ENCODE measurements around the gene ITSN2. TPM values are rescaled to one million over a fixed set of nuclear protein-coding genes. Genes with fewer than 3 reads are reported as not detected.
"Not testable (repeated sequence)": the region's sequence is repeated elsewhere in the genome, so short reads cannot be mapped to it uniquely, and the experiment has no call there.

Gene ITSN2
- total and polyA plus RNA-seq, 2 donors (not counting 1 experiment from before 2014, with no cell fraction given): 23.1 to 43.4 TPM

DNA sequence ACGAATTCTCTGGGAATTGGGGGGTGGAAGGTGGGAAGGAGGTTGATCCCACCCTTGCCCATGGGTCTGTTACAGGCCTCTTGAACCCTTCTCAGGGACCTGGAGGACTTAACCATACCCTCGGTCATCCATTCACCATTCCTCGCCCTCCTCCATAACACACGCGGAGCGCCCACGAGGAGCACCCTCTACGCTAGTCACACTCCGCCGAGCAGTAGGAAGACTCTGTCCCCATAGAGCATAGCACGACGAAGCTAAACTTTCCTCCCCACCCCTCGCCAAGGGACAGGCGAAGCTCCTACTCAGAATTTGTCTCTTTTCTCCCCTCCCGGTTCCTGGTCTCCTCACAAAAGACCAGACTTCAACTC is 611 bp upstream of the ITSN2 start:
- no peak overlapping the region for H3K9ac ChIP-seq (ENCODE audit: insufficient read depth, low read length)
- H3K27me3 ChIP-seq (ENCODE audit: control insufficient read depth, insufficient read depth, low read length): no peaks in the 10 kb centered on the region
- H3K4me3 ChIP-seq (replicated peaks in 1 of 4; ENCODE audit: control extremely low read depth in 1 of 4, insufficient read depth in 1 of 4, low read depth in 3 of 4, low read length in 4 of 4): peak overlapping the region; percentile 59 to 90 (median 86)
- H4K20me1 ChIP-seq (ENCODE audit: control insufficient read depth, extremely low read depth, insufficient read depth, low read length): no peaks in the 10 kb centered on the region
- H3K4me1 ChIP-seq (ENCODE audit: control insufficient read depth, extremely low read depth, insufficient read depth, low read length): peaks cover 2% of the 10 kb centered on the region
- TF ChIP-seq EZH2 (IDR thresholded peaks at IDR 0.05; ENCODE audit: low read length, missing control alignments): no peak
- TF ChIP-seq, protein P1, sequence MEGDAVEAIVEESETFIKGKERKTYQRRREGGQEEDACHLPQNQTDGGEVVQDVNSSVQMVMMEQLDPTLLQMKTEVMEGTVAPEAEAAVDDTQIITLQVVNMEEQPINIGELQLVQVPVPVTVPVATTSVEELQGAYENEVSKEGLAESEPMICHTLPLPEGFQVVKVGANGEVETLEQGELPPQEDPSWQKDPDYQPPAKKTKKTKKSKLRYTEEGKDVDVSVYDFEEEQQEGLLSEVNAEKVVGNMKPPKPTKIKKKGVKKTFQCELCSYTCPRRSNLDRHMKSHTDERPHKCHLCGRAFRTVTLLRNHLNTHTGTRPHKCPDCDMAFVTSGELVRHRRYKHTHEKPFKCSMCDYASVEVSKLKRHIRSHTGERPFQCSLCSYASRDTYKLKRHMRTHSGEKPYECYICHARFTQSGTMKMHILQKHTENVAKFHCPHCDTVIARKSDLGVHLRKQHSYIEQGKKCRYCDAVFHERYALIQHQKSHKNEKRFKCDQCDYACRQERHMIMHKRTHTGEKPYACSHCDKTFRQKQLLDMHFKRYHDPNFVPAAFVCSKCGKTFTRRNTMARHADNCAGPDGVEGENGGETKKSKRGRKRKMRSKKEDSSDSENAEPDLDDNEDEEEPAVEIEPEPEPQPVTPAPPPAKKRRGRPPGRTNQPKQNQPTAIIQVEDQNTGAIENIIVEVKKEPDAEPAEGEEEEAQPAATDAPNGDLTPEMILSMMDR (conservative IDR thresholded peaks at IDR 0.05 in 1 of 2, IDR thresholded peaks at IDR 0.05 in 1 of 2; ENCODE audit: low read depth in 1 of 2, low read length in 2 of 2): no peak
- H2AFZ ChIP-seq (ENCODE audit: low read length): peak overlapping the region; percentile 89
- no peaks in the 10 kb centered on the region for H3K9me3 ChIP-seq (ENCODE audit: control insufficient read depth, insufficient read depth, low read depth, low read length)
- H3K36me3 ChIP-seq (ENCODE audit: control insufficient read depth, insufficient read depth, low read length): no peaks in the 10 kb centered on the region
- peak overlapping the region; percentile 40 for H3K4me2 ChIP-seq (ENCODE audit: extremely low read depth, insufficient read depth, low read length)
- H3K27ac ChIP-seq (ENCODE audit: insufficient read depth, low read length): peak overlapping the region; percentile 81
- peaks cover 21% of the 10 kb centered on the region for H3K79me2 ChIP-seq (ENCODE audit: control insufficient read depth, insufficient read depth, low read length)
- DNase-seq (ENCODE audit: low read depth in 2 of 2): no peak

GRCh38 chr2:24359129-24360049 is 947 bp downstream of the ITSN2 start:
- H3K27ac ChIP-seq (ENCODE audit: insufficient read depth, low read length): peak overlapping the region; percentile 81

GRCh38 chr2:24357767-24358166 is 2.6 kb downstream of the ITSN2 start:
- not testable (repeated sequence) for H3K36me3 ChIP-seq (ENCODE audit: control insufficient read depth, insufficient read depth, low read length); H3K4me3 ChIP-seq (replicated peaks in 1 of 4; ENCODE audit: control extremely low read depth in 1 of 4, insufficient read depth in 1 of 4, low read depth in 3 of 4, low read length in 4 of 4)

More at GRCh38 chr2:24359129-24360049, 947 bp downstream of the ITSN2 start:
- H3K9ac ChIP-seq (ENCODE audit: insufficient read depth, low read length): peak overlapping the region; percentile 78
- H2AFZ ChIP-seq (ENCODE audit: low read length): peak overlapping the region; percentile 89
- H3K4me1 ChIP-seq (ENCODE audit: control insufficient read depth, extremely low read depth, insufficient read depth, low read length): peaks cover 2% of the 10 kb centered on the region
- no peaks in the 10 kb centered on the region for H3K36me3 ChIP-seq (ENCODE audit: control insufficient read depth, insufficient read depth, low read length)
- no peaks in the 10 kb centered on the region for H3K27me3 ChIP-seq (ENCODE audit: control insufficient read depth, insufficient read depth, low read length)
- TF ChIP-seq EZH2 (IDR thresholded peaks at IDR 0.05; ENCODE audit: low read length, missing control alignments): no peak
- TF ChIP-seq, protein P1 (conservative IDR thresholded peaks at IDR 0.05 in 1 of 2, IDR thresholded peaks at IDR 0.05 in 1 of 2; ENCODE audit: low read depth in 1 of 2, low read length in 2 of 2): no peak
- DNase-seq (ENCODE audit: low read depth in 2 of 2): no peak
- H3K4me3 ChIP-seq (replicated peaks in 1 of 4; ENCODE audit: control extremely low read depth in 1 of 4, insufficient read depth in 1 of 4, low read depth in 3 of 4, low read length in 4 of 4): peak overlapping the region; percentile 83 to 90 (median 87)
- H3K4me2 ChIP-seq (ENCODE audit: extremely low read depth, insufficient read depth, low read length): peak overlapping the region; percentile 87
- H3K79me2 ChIP-seq (ENCODE audit: control insufficient read depth, insufficient read depth, low read length): peaks cover 21% of the 10 kb centered on the region
- H4K20me1 ChIP-seq (ENCODE audit: control insufficient read depth, extremely low read depth, insufficient read depth, low read length): no peaks in the 10 kb centered on the region
- H3K9me3 ChIP-seq (ENCODE audit: control insufficient read depth, insufficient read depth, low read depth, low read length): no peaks in the 10 kb centered on the region

DNA sequence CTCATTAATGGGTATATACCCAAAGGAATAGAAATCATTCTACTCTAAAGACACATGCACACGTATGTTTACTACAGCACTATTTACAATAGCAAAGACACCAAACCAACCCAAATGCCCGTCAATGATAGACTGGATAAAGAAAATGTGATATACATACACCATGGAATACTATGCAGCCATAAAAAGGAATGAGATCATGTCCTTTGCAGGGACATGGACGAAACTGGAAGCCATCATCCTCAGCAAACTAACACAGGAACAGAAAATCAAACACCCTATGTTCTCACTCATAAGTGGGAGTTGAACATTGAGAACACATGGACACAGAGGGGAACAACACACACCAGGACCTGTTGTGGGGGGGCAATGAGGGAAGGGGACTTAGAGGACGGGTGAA is 3.2 kb downstream of the ITSN2 start:
- H3K4me2 ChIP-seq (ENCODE audit: extremely low read depth, insufficient read depth, low read length); H3K27ac ChIP-seq (ENCODE audit: insufficient read depth, low read length); H3K9ac ChIP-seq (ENCODE audit: insufficient read depth, low read length); H3K4me3 ChIP-seq (replicated peaks in 1 of 4; ENCODE audit: control extremely low read depth in 1 of 4, insufficient read depth in 1 of 4, low read depth in 3 of 4, low read length in 4 of 4); H2AFZ ChIP-seq (ENCODE audit: low read length); H3K36me3 ChIP-seq (ENCODE audit: control insufficient read depth, insufficient read depth, low read length); H4K20me1 ChIP-seq (ENCODE audit: control insufficient read depth, extremely low read depth, insufficient read depth, low read length); H3K9me3 ChIP-seq (ENCODE audit: control insufficient read depth, insufficient read depth, low read depth, low read length); H3K4me1 ChIP-seq (ENCODE audit: control insufficient read depth, extremely low read depth, insufficient read depth, low read length); H3K27me3 ChIP-seq (ENCODE audit: control insufficient read depth, insufficient read depth, low read length); DNase-seq (ENCODE audit: low read depth in 2 of 2): not testable (repeated sequence)
- H3K79me2 ChIP-seq (ENCODE audit: control insufficient read depth, insufficient read depth, low read length): peaks cover 29% of the 10 kb centered on the region

More at GRCh38 chr2:24357767-24358166, 2.6 kb downstream of the ITSN2 start:
- not testable (repeated sequence) for H3K9me3 ChIP-seq (ENCODE audit: control insufficient read depth, insufficient read depth, low read depth, low read length); H3K4me1 ChIP-seq (ENCODE audit: control insufficient read depth, extremely low read depth, insufficient read depth, low read length); H4K20me1 ChIP-seq (ENCODE audit: control insufficient read depth, extremely low read depth, insufficient read depth, low read length); DNase-seq (ENCODE audit: low read depth in 2 of 2); H2AFZ ChIP-seq (ENCODE audit: low read length); H3K27ac ChIP-seq (ENCODE audit: insufficient read depth, low read length); H3K9ac ChIP-seq (ENCODE audit: insufficient read depth, low read length); H3K4me2 ChIP-seq (ENCODE audit: extremely low read depth, insufficient read depth, low read length); H3K27me3 ChIP-seq (ENCODE audit: control insufficient read depth, insufficient read depth, low read length)
- peaks cover 26% of the 10 kb centered on the region for H3K79me2 ChIP-seq (ENCODE audit: control insufficient read depth, insufficient read depth, low read length)
